ENCODE measurements around the gene PPM1M. TPM values are rescaled to one million over a fixed set of nuclear protein-coding genes. Genes with fewer than 3 reads are reported as not detected.
A peak's percentile ranks its signal among the peaks of the same experiment; 100 is the strongest.

PPM1M gene
- total RNA-seq, 1 experiment from 2014 or later, result 6.7 TPM

GRCh38 chr3:52240886-52241370 is 4.6 kb upstream of the PPM1M start:
- Histone ChIP-seq H3K4me3 (ENCODE audit: low read depth, low read length) (no peak overlapping the region), H3K36me3 (ENCODE audit: control insufficient read depth, insufficient read depth, low read length) (no peaks in the 10 kb centered on the region; the same call in 1 of the 2 replicates), H3K9me3 (no peaks in the 10 kb centered on the region), H3K4me1 (peaks cover 27% of the 10 kb centered on the region), H3K27me3 (replicated peaks; ENCODE audit: control insufficient read depth, insufficient read depth, low read length) (no peaks in the 10 kb centered on the region)
- peaks cover 9% of the 10 kb centered on the region for H3K36me3 Mint-ChIP-seq (ENCODE audit: insufficient read depth, unreplicated experiment)
- H3K4me3 Mint-ChIP-seq (ENCODE audit: unreplicated experiment), result peak overlapping the region; percentile 83
- H3K27ac Mint-ChIP-seq (ENCODE audit: unreplicated experiment), result peak overlapping the region; percentile 91
- no peak for TF ChIP-seq CTCF (IDR thresholded peaks at IDR 0.05; ENCODE audit: insufficient read depth in 1 of 2, low read depth in 1 of 2, low read length in 1 of 2, severe bottlenecking in 1 of 2, unreplicated experiment in 1 of 2)
- BruUV-seq (replicated peaks), result no TSS peak
- no peaks in the 10 kb centered on the region for H3K9me3 Mint-ChIP-seq (ENCODE audit: unreplicated experiment)
- DNase-seq, result no peak
- H3K27me3 Mint-ChIP-seq (ENCODE audit: insufficient read depth, unreplicated experiment), result no peaks in the 10 kb centered on the region
- ChIA-PET CTCF (interaction anchor here (0.9 to 1.3 kb wide), 3 partner anchors 20 to 41 kb away, joined by 3 to 6 read pairs (median 5); no protein-coding TSS in a partner anchor), POLR2A (interaction anchor here (0.6 to 0.7 kb wide), 2 partner anchors 26 to 49 kb away, joined by 3 read pairs; no protein-coding TSS in a partner anchor)
- intact Hi-C loops (cut with micrococcal nuclease; ENCODE audit: unreplicated experiment), result no loop called here
- H3K4me1 Mint-ChIP-seq (ENCODE audit: low read depth, unreplicated experiment), result peaks cover 8% of the 10 kb centered on the region

- ChIA-PET POLR2A (interaction anchor here (0.6 kb wide), 1 partner anchor 32 kb away, joined by 3 read pairs; no protein-coding TSS in a partner anchor), CTCF (no interaction called here)
- Mint-ChIP-seq H3K27me3 (ENCODE audit: insufficient read depth, unreplicated experiment) (no peaks in the 10 kb centered on the region), H3K4me1 (ENCODE audit: low read depth, unreplicated experiment) (peaks cover 8% of the 10 kb centered on the region), H3K36me3 (ENCODE audit: insufficient read depth, unreplicated experiment) (peaks cover 20% of the 10 kb centered on the region), H3K4me3 (ENCODE audit: unreplicated experiment) (no peak overlapping the region), H3K27ac (ENCODE audit: unreplicated experiment) (no peak overlapping the region), H3K9me3 (ENCODE audit: unreplicated experiment) (no peaks in the 10 kb centered on the region)
- no peaks in the 10 kb centered on the region for H3K9me3 ChIP-seq
- DNase-seq, result no peak
- no peaks in the 10 kb centered on the region for H3K27me3 ChIP-seq (replicated peaks; ENCODE audit: control insufficient read depth, insufficient read depth, low read length)
- TF ChIP-seq CTCF (IDR thresholded peaks at IDR 0.05; ENCODE audit: insufficient read depth in 1 of 2, low read depth in 1 of 2, low read length in 1 of 2, severe bottlenecking in 1 of 2, unreplicated experiment in 1 of 2), result no peak
- peaks cover 27% of the 10 kb centered on the region for H3K4me1 ChIP-seq
- no TSS peak for BruUV-seq (replicated peaks)
- intact Hi-C loops (cut with micrococcal nuclease; ENCODE audit: unreplicated experiment), result no loop called here
- H3K36me3 ChIP-seq (ENCODE audit: control insufficient read depth, insufficient read depth, low read length), result no peaks in the 10 kb centered on the region; the same call in 1 of the 2 replicates
- no peak overlapping the region for H3K4me3 ChIP-seq (ENCODE audit: low read depth, low read length)
These were observed 3.5 kb upstream of the PPM1M start for GRCh38 chr3:52242039-52242438.

GRCh38 chr3:52243791-52244628 is 1.5 kb upstream of the PPM1M start:
- Histone ChIP-seq H3K9me3 (no peaks in the 10 kb centered on the region), H3K4me1 (peaks cover 16% of the 10 kb centered on the region), H3K36me3 (ENCODE audit: control insufficient read depth, insufficient read depth, low read length) (no peaks in the 10 kb centered on the region; the same call in 1 of the 2 replicates), H3K27me3 (replicated peaks; ENCODE audit: control insufficient read depth, insufficient read depth, low read length) (no peaks in the 10 kb centered on the region), H3K4me3 (ENCODE audit: low read depth, low read length) (no peak overlapping the region)
- TF ChIP-seq CTCF (IDR thresholded peaks at IDR 0.05; ENCODE audit: insufficient read depth in 1 of 2, low read depth in 1 of 2, low read length in 1 of 2, severe bottlenecking in 1 of 2, unreplicated experiment in 1 of 2), result no peak
- Mint-ChIP-seq H3K4me1 (ENCODE audit: low read depth, unreplicated experiment) (peaks cover 8% of the 10 kb centered on the region), H3K4me3 (ENCODE audit: unreplicated experiment) (peak overlapping the region; percentile 28), H3K9me3 (ENCODE audit: unreplicated experiment) (no peaks in the 10 kb centered on the region), H3K27ac (ENCODE audit: unreplicated experiment) (no peak overlapping the region), H3K27me3 (ENCODE audit: insufficient read depth, unreplicated experiment) (no peaks in the 10 kb centered on the region), H3K36me3 (ENCODE audit: insufficient read depth, unreplicated experiment) (peaks cover 40% of the 10 kb centered on the region)
- no TSS peak for BruUV-seq (replicated peaks)
- intact Hi-C loops (cut with micrococcal nuclease; ENCODE audit: unreplicated experiment), result no loop called here
- POLR2A ChIA-PET, result no interaction called here
- peak in 1 of 2 experiments; percentile 39 for DNase-seq
- CTCF ChIA-PET, result no interaction called here
